IMR-90 (cell line): ENCODE data around the gene RUNX2. TPM values are rescaled to one million over a fixed set of nuclear protein-coding genes. Genes with fewer than 3 reads are reported as not detected.

Source experiments
- ATAC-seq: fragments of 200-7000 bp; cut with Tn5 transposase; 2 replicates; pipeline ENCODE4 v1.9.1; 2020; ENCODE audit warnings: low read depth, mild to moderate bottlenecking, moderate library complexity
- BruUV-seq: library from RNA; stranded (reverse); fragments of 400-500 nt; replicated peaks from 2 replicates; lab custom pipeline; 2021; lab: Mats Ljungman, UMichigan
- CTCF ChIA-PET: fragments of 300-600 bp; formaldehyde crosslinking; extraction: SDS; loops from one replicate; lab custom pipeline; 2021; ENCODE audit warnings: antibody characterized with exemption; lab: Yijun Ruan, JAX
- POLR2A ChIA-PET: fragments of 300-600 bp; sonication (Branson Sonifier 250); formaldehyde crosslinking; loops from one replicate; lab custom pipeline; 2022; ENCODE audit warnings: antibody characterized with exemption; ENCODE audit not compliant: unreplicated experiment; lab: Charles Lee
- DNase-seq: peaks from one replicate; pipeline ENCODE4 v3.0.0; 2013
- H2AFZ ChIP-seq: replicated peaks from 2 replicates; pipeline ENCODE3; 2013; ENCODE audit warnings: low read length, mild to moderate bottlenecking; ENCODE audit not compliant: poor library complexity
- H2AK5ac ChIP-seq: 2 replicates; pipeline ENCODE4 v1.6.1; 2013; ENCODE audit warnings: low read depth, low read length, inconsistent platforms
- H2AK9ac ChIP-seq: replicated peaks from 2 replicates; pipeline ENCODE3; 2013; ENCODE audit warnings: mild to moderate bottlenecking, low read depth, low read length, moderate library complexity; ENCODE audit not compliant: poor library complexity
- H2BK120ac ChIP-seq: 2 replicates; pipeline ENCODE4 v1.6.1; 2013; ENCODE audit warnings: low read depth, low read length, inconsistent platforms
- H2BK15ac ChIP-seq: 3 replicates; pipeline ENCODE4 v1.6.1; 2013; ENCODE audit warnings: low read depth, low read length, inconsistent platforms
- H2BK20ac ChIP-seq: 2 replicates; pipeline ENCODE4 v1.6.1; 2013; ENCODE audit warnings: low read depth, mild to moderate bottlenecking, inconsistent platforms, low read length, moderate library complexity
- H2BK5ac ChIP-seq: 2 replicates; pipeline ENCODE4 v1.6.1; 2013; ENCODE audit warnings: mild to moderate bottlenecking, low read depth, low read length, inconsistent platforms; ENCODE audit not compliant: poor library complexity, severe bottlenecking
- H3K14ac ChIP-seq: replicated peaks from 2 replicates; pipeline ENCODE4 v1.6.1; 2013; ENCODE audit warnings: low read depth, low read length, inconsistent platforms
- H3K18ac ChIP-seq: 2 replicates; pipeline ENCODE4 v1.6.1; 2013; ENCODE audit warnings: low read depth, low read length, control low read depth
- H3K23ac ChIP-seq: 2 replicates; pipeline ENCODE4 v1.6.1; 2013; ENCODE audit warnings: low read depth, low read length, inconsistent platforms
- H3K27ac ChIP-seq: 2 replicates; pipeline ENCODE4 v1.5.1; 2013; ENCODE audit warnings: mild to moderate bottlenecking, control low read depth, low read length; ENCODE audit not compliant: insufficient read depth
- H3K27me3 ChIP-seq: 2 replicates; pipeline ENCODE4 v1.6.1; 2013; ENCODE audit warnings: low read length; ENCODE audit not compliant: control insufficient read depth, insufficient read depth
- H3K36me3 ChIP-seq: 2 replicates; pipeline ENCODE4 v1.6.1; 2013; ENCODE audit warnings: low read length, mixed read lengths; ENCODE audit not compliant: control insufficient read depth, insufficient read depth
- H3K4ac ChIP-seq: 2 replicates; pipeline ENCODE4 v1.6.1; 2013; ENCODE audit warnings: low read depth, low read length, inconsistent platforms
- H3K4me1 ChIP-seq: 2 replicates; pipeline ENCODE4 v1.6.1; 2013; ENCODE audit warnings: low read length, mixed read lengths; ENCODE audit not compliant: control insufficient read depth, insufficient read depth
- H3K4me2 ChIP-seq: 2 replicates; pipeline ENCODE4 v1.6.1; 2013; ENCODE audit warnings: low read depth, mild to moderate bottlenecking, control low read depth, low read length, moderate library complexity
- H3K4me3 ChIP-seq: 2 replicates; pipeline ENCODE4 v1.5.1; 2013; ENCODE audit warnings: low read depth, mild to moderate bottlenecking, control low read depth, low read length, moderate library complexity; ENCODE audit not compliant: insufficient read depth
- H3K56ac ChIP-seq: 2 replicates; pipeline ENCODE4 v1.6.1; 2013; ENCODE audit warnings: low read length, inconsistent platforms; ENCODE audit not compliant: insufficient read depth; ENCODE audit errors: extremely low read depth
- H3K79me1 ChIP-seq, 2 experiments: 2 replicates each; pipeline ENCODE4 v1.6.1; 2013; ENCODE audit warnings: low read length in 2 of 2, inconsistent platforms in 1 of 2, low read depth in 1 of 2
- H3K9ac ChIP-seq: 2 replicates; pipeline ENCODE4 v1.6.1; 2013; ENCODE audit warnings: low read depth, low read length, control low read depth
- H3K9me1 ChIP-seq: 2 replicates; pipeline ENCODE4 v1.6.1; 2013; ENCODE audit warnings: low read length, inconsistent platforms; ENCODE audit not compliant: insufficient read depth
- H3K9me3 ChIP-seq: 2 replicates; pipeline ENCODE4 v1.6.1; 2013; ENCODE audit warnings: low read length; ENCODE audit not compliant: control insufficient read depth, insufficient read depth
- H4K20me1 ChIP-seq: 2 replicates; pipeline ENCODE4 v1.6.1; 2013; ENCODE audit warnings: low read length, inconsistent platforms; ENCODE audit not compliant: insufficient read depth
- H4K5ac ChIP-seq: 2 replicates; pipeline ENCODE4 v1.6.1; 2013; ENCODE audit warnings: mild to moderate bottlenecking, low read depth, low read length, control low read depth
- H4K8ac ChIP-seq, 2 experiments: 2 replicates each; pipeline ENCODE4 v1.6.1; 2013; ENCODE audit warnings: low read depth in 2 of 2, low read length in 2 of 2, control low read depth in 1 of 2, inconsistent platforms in 1 of 2
- H4K91ac ChIP-seq: 2 replicates; pipeline ENCODE4 v1.6.1; 2013; ENCODE audit warnings: low read depth, low read length, inconsistent platforms; ENCODE audit not compliant: insufficient read depth
- CEBPB ChIP-seq: IDR thresholded peaks from 2 replicates; pipeline ENCODE4 v1.6.1; 2012; ENCODE audit warnings: low read depth, low read length, improper control_type of control experiment
- FOS ChIP-seq: fragments of 150-350 bp; IDR thresholded peaks from 2 replicates; pipeline ENCODE4 v1.6.1; 2016; ENCODE audit warnings: low read depth, low read length
- MAZ ChIP-seq: IDR thresholded peaks from 2 replicates; pipeline ENCODE4 v1.6.1; 2012; ENCODE audit warnings: low read depth, mild to moderate bottlenecking, low read length, improper control_type of control experiment, moderate library complexity, borderline replicate concordance
- NFE2L2 ChIP-seq: fragments of 150-350 bp; IDR thresholded peaks from 2 replicates; pipeline ENCODE4 v1.6.1; 2016; ENCODE audit warnings: low read depth, mild to moderate bottlenecking, low read length
- RAD21 ChIP-seq: IDR thresholded peaks from 2 replicates; pipeline ENCODE4 v1.6.1; 2012; ENCODE audit warnings: low read length, improper control_type of control experiment
- RFX5 ChIP-seq: IDR thresholded peaks from 2 replicates; pipeline ENCODE4 v1.8.0; 2012; ENCODE audit warnings: low read depth, mild to moderate bottlenecking, low read length, moderate library complexity
- WGBS, 2 experiments: methylation state at CpG; one replicate each; pipeline versions ENCODE4 v1.1.5 to v1.1.7; 2013; ENCODE audit warnings: missing lambda C conversion rate in 2 of 2; ENCODE audit not compliant: insufficient read length in 1 of 2; ENCODE audit errors: extremely low coverage in 2 of 2; 5-methylcytosine and 5-hydroxymethylcytosine counted together
- dilution Hi-C: fragments of 300-500 bp; cut with HindIII; formaldehyde crosslinking; loops from one replicate; pipeline ENCODE4 v1.14.3; 2018; ENCODE audit warnings: low sequenced_read_pairs; ENCODE audit not compliant: unreplicated experiment
- in situ Hi-C: fragments of 300-500 bp; cut with MboI; formaldehyde crosslinking; loops from 3 replicates; pipeline ENCODE4 v1.14.3; 2019; ENCODE audit warnings: low sequenced_read_pairs, inconsistent platforms, mixed read lengths
- intact Hi-C: fragments of 100-400 bp; cut with micrococcal nuclease; formaldehyde crosslinking; loops from 2 replicates; pipeline ENCODE4 v1.10.0; 2022
- polyA plus RNA-seq, 3 experiments: library from polyadenylated mRNA; depleted of rRNA; stranded (reverse); fragments of >200 nt; gene quantifications; 2 replicates each; pipeline ENCODE4 v1.2.3, GENCODE V29; 2012; ENCODE audit warnings: low replicate concordance in 1 of 3
- total RNA-seq: library from RNA; depleted of rRNA; stranded (reverse); fragments of >200 nt; gene quantifications from 2 replicates; pipeline ENCODE4 v1.2.3, GENCODE V29; 2012

The RUNX2 gene
- total and polyA plus RNA-seq, 2 of the 4 experiments (the other 2 are of a cell fraction), result 2.3 to 4.7 TPM

- Histone ChIP-seq H3K18ac (no peak overlapping the region), H4K5ac (no peak overlapping the region), H2BK5ac (no peak overlapping the region), H3K9me3 (no peaks in the 10 kb centered on the region), H2AFZ (peak overlapping the region; percentile 26), H3K27me3 (no peaks in the 10 kb centered on the region), H4K91ac (peak overlapping the region; percentile 7; the same call in 1 of the 2 replicates), H2BK20ac (no peak overlapping the region), H3K4me1 (peaks cover 5% of the 10 kb centered on the region), H2AK5ac (peak overlapping the region; percentile 46), H3K56ac (no peak overlapping the region), H2BK120ac (peak overlapping the region; percentile 46; the same call in 1 of the 2 replicates), H3K9ac (no peak overlapping the region), H2BK15ac (peak overlapping the region; percentile 26; the same call in 1 of the 3 replicates), H3K14ac (no peak overlapping the region; the same call in none of the 2 replicates), H3K79me1 (no peaks in the 10 kb centered on the region), H3K4me3 (no peak overlapping the region), H3K27ac (no peak overlapping the region), H3K4me2 (no peak overlapping the region), H2AK9ac (no peak overlapping the region), H3K4ac (peak overlapping the region; percentile 64), H4K20me1 (no peaks in the 10 kb centered on the region), H4K8ac (peak overlapping the region in 1 of 2 experiments; percentile 32; a peak in 1 of 4 replicates), H3K23ac (no peak overlapping the region), H3K9me1 (peaks cover 5% of the 10 kb centered on the region), H3K36me3 (no peaks in the 10 kb centered on the region)
- in situ Hi-C loops (no loop called here), dilution Hi-C loops (no loop called here), intact Hi-C loops (no loop called here)
- TF ChIP-seq NFE2L2, result no peak
- TF ChIP-seq MAZ, result no peak
- TF ChIP-seq FOS, result no peak
- no peak for TF ChIP-seq RAD21
- TF ChIP-seq CEBPB, result no peak
- TF ChIP-seq RFX5, result no peak
- CTCF ChIA-PET, result no interaction called here
- DNase-seq (no peak), ATAC-seq (no peak; the same call in 1 of the 2 replicates)
- BruUV-seq, result no TSS peak
- 93% methylated on average over 7 of the region's 15 CpGs; no CpG with 5 or more reads in 1 of the 2 experiments for WGBS, 2 experiments
- POLR2A ChIA-PET, result interaction anchor here (0.6 kb wide), 1 partner anchor 105 kb away, joined by 7 read pairs; no protein-coding TSS in a partner anchor
Observed at GRCh38 chr6:45576648-45577624, 248.8 kb downstream of the RUNX2 start.
